ENCODE measurements around the gene SCCPDH. TPM values are rescaled to one million over a fixed set of nuclear protein-coding genes. Genes with fewer than 3 reads are reported as not detected.

SCCPDH gene
- polyA plus RNA-seq, 1 of the 3 experiments (the other 2 are of a cell fraction), result 32.2 TPM

DNA sequence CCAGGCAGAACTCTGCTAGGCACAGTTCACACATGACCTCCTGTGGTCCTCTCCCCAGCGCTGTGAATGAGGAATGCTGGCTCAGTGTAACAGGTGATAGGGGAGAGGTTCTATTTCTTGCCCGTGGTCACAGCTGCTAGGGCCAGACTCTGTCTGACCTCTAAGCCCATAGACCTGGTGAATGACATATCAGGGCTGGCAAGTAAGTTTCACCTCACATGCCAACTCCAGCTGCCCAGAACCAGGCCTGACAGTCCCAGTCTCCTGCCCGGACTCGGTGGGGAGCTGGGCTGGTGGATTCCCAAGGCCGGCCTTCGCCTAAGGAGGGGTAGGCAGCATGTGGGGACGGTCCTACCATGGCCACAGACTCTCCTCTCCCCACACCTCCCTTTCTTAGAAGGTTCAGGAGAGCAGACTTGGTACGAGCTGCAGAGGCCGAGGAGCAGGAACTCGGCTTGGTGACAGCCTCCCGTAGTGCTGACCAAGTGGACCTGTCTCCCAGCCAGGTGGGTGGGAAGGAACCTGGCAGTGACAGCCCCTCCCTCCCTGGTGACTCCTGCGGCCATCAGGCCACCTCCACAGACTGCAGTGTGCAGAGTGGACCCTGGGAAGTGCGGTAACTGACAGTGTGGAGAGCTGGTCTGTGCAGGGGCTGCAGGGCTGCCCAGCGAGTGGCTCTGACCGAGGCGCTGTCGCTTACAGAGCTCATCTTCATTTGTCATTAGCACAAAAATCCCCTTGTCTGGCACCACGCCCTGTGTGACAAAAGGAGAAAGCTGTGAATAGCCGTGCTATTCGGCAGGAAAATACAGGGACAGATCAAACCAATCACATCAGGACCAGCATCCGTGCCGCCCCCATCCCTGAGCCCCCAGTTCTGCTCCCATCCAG, 74.6 kb downstream of the SCCPDH start:
- no peak overlapping the region for H3K4me2 ChIP-seq
- H3K4me1 ChIP-seq (ENCODE audit: control insufficient read depth in 1 of 2, insufficient read depth in 2 of 2, low read depth in 1 of 2, low read length in 1 of 2), result peaks cover 0 to 11% of the 10 kb centered on the region in 2 experiments; a peak in 2 of 4 replicates
- H3K9me2 ChIP-seq, result no peaks in the 10 kb centered on the region
- no peak overlapping the region for H2AFZ ChIP-seq (ENCODE audit: low read depth)
- no peak overlapping the region for H3K4me3 ChIP-seq (ENCODE audit: low read depth in 2 of 2, low read length in 1 of 2)
- no peaks in the 10 kb centered on the region for H3K9me3 ChIP-seq
- H3K9ac ChIP-seq, result no peak overlapping the region
- H3K27ac ChIP-seq (ENCODE audit: low read depth in 2 of 2, low read length in 1 of 2), result no peak overlapping the region
- TF ChIP-seq, protein P1, sequence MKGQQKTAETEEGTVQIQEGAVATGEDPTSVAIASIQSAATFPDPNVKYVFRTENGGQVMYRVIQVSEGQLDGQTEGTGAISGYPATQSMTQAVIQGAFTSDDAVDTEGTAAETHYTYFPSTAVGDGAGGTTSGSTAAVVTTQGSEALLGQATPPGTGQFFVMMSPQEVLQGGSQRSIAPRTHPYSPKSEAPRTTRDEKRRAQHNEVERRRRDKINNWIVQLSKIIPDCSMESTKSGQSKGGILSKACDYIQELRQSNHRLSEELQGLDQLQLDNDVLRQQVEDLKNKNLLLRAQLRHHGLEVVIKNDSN (IDR thresholded peaks at IDR 0.05; ENCODE audit: borderline replicate concordance, low read depth), result no peak
- TF ChIP-seq EZH2phosphoT487 (IDR thresholded peaks at IDR 0.05; ENCODE audit: borderline replicate concordance, low read depth), result no peak
- TF ChIP-seq, protein P2, sequence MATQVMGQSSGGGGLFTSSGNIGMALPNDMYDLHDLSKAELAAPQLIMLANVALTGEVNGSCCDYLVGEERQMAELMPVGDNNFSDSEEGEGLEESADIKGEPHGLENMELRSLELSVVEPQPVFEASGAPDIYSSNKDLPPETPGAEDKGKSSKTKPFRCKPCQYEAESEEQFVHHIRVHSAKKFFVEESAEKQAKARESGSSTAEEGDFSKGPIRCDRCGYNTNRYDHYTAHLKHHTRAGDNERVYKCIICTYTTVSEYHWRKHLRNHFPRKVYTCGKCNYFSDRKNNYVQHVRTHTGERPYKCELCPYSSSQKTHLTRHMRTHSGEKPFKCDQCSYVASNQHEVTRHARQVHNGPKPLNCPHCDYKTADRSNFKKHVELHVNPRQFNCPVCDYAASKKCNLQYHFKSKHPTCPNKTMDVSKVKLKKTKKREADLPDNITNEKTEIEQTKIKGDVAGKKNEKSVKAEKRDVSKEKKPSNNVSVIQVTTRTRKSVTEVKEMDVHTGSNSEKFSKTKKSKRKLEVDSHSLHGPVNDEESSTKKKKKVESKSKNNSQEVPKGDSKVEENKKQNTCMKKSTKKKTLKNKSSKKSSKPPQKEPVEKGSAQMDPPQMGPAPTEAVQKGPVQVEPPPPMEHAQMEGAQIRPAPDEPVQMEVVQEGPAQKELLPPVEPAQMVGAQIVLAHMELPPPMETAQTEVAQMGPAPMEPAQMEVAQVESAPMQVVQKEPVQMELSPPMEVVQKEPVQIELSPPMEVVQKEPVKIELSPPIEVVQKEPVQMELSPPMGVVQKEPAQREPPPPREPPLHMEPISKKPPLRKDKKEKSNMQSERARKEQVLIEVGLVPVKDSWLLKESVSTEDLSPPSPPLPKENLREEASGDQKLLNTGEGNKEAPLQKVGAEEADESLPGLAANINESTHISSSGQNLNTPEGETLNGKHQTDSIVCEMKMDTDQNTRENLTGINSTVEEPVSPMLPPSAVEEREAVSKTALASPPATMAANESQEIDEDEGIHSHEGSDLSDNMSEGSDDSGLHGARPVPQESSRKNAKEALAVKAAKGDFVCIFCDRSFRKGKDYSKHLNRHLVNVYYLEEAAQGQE (IDR thresholded peaks at IDR 0.05; ENCODE audit: low read depth, low read length), result no peak
- TF ChIP-seq, protein P3, sequence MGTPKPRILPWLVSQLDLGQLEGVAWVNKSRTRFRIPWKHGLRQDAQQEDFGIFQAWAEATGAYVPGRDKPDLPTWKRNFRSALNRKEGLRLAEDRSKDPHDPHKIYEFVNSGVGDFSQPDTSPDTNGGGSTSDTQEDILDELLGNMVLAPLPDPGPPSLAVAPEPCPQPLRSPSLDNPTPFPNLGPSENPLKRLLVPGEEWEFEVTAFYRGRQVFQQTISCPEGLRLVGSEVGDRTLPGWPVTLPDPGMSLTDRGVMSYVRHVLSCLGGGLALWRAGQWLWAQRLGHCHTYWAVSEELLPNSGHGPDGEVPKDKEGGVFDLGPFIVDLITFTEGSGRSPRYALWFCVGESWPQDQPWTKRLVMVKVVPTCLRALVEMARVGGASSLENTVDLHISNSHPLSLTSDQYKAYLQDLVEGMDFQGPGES (IDR thresholded peaks at IDR 0.05; ENCODE audit: low read depth, low read length), result no peak
- TF ChIP-seq SIN3A (IDR thresholded peaks at IDR 0.05; ENCODE audit: borderline replicate concordance, low read depth, low read length), result no peak
- no peak for TF ChIP-seq RXRA (IDR thresholded peaks at IDR 0.05; ENCODE audit: borderline replicate concordance, low read depth)
- TF ChIP-seq RAD21 (IDR thresholded peaks at IDR 0.05; ENCODE audit: low read length), result no peak
- TF ChIP-seq GATA2 (CRISPR knock-in tag; IDR thresholded peaks at IDR 0.05), result no peak
- no peaks in the 10 kb centered on the region for H3K27me3 ChIP-seq (ENCODE audit: insufficient read depth)
- no peaks in the 10 kb centered on the region for H3K36me3 ChIP-seq (replicated peaks in 1 of 2; ENCODE audit: control insufficient read depth in 1 of 2, insufficient read depth in 2 of 2, low read length in 1 of 2)
- H3F3A ChIP-seq (replicated peaks; ENCODE audit: insufficient read depth), result no peaks in the 10 kb centered on the region
- ChIA-PET CTCF (no interaction called here), POLR2A (no interaction called here)
- 80% methylated on average over 8 of the region's 22 CpGs for WGBS (ENCODE audit: low lambda C conversion rate)
- no peaks in the 10 kb centered on the region for H4K20me1 ChIP-seq (ENCODE audit: insufficient read depth)
- no peak for DNase-seq
- no peaks in the 10 kb centered on the region for H3K79me2 ChIP-seq (ENCODE audit: insufficient read depth)

DNA sequence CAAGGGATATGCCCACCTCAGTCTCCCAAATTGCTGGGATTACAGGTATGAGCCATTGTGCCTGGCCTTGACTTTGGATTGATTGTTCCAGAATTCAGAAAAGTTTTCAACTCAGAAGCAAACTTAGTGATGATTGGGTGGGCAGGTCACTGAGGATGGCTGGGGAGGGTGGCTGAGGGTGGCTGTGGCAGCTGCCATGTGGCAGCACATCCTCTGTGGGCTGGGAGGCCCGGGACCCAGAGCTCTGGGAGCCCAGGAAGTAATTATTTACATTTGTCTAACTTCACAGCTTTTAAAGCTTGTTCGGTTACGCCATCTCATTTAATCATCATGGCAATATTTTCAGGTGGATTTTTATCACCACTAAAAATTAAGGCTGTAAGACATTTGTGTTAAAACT, 76.1 kb downstream of the SCCPDH start:
- H4K20me1 ChIP-seq (ENCODE audit: insufficient read depth), result no peaks in the 10 kb centered on the region
- WGBS (ENCODE audit: low lambda C conversion rate), result 55% methylated on average over 3 of the region's 3 CpGs
- H3K4me3 ChIP-seq (ENCODE audit: low read depth in 2 of 2, low read length in 1 of 2), result no peak overlapping the region
- no peak for DNase-seq
- H3K9ac ChIP-seq, result no peak overlapping the region
- H3K4me2 ChIP-seq, result no peak overlapping the region
- no peaks in the 10 kb centered on the region for H3K9me3 ChIP-seq
- H3K36me3 ChIP-seq (replicated peaks in 1 of 2; ENCODE audit: control insufficient read depth in 1 of 2, insufficient read depth in 2 of 2, low read length in 1 of 2), result no peaks in the 10 kb centered on the region
- no peaks in the 10 kb centered on the region for H3K9me2 ChIP-seq
- no peak overlapping the region for H3K27ac ChIP-seq (ENCODE audit: low read depth in 2 of 2, low read length in 1 of 2)
- H3K79me2 ChIP-seq (ENCODE audit: insufficient read depth), result no peaks in the 10 kb centered on the region
- ChIA-PET POLR2A (no interaction called here), CTCF (interaction anchor here (0.6 kb wide), 1 partner anchor 144 kb away, joined by 3 read pairs; no protein-coding TSS in a partner anchor)
- no peaks in the 10 kb centered on the region for H3K27me3 ChIP-seq (ENCODE audit: insufficient read depth)
- no peak overlapping the region for H2AFZ ChIP-seq (ENCODE audit: low read depth)
- H3F3A ChIP-seq (replicated peaks; ENCODE audit: insufficient read depth), result no peaks in the 10 kb centered on the region
- H3K4me1 ChIP-seq (ENCODE audit: control insufficient read depth in 1 of 2, insufficient read depth in 2 of 2, low read depth in 1 of 2, low read length in 1 of 2), result peaks cover 0 to 6% of the 10 kb centered on the region in 2 experiments; a peak in 1 of 4 replicates
- TF ChIP-seq RCOR1 (IDR thresholded peaks at IDR 0.05; ENCODE audit: low read length), result no peak
- TF ChIP-seq MEF2A (IDR thresholded peaks at IDR 0.05; ENCODE audit: borderline replicate concordance, low read depth), result no peak
- TF ChIP-seq, protein P4, sequence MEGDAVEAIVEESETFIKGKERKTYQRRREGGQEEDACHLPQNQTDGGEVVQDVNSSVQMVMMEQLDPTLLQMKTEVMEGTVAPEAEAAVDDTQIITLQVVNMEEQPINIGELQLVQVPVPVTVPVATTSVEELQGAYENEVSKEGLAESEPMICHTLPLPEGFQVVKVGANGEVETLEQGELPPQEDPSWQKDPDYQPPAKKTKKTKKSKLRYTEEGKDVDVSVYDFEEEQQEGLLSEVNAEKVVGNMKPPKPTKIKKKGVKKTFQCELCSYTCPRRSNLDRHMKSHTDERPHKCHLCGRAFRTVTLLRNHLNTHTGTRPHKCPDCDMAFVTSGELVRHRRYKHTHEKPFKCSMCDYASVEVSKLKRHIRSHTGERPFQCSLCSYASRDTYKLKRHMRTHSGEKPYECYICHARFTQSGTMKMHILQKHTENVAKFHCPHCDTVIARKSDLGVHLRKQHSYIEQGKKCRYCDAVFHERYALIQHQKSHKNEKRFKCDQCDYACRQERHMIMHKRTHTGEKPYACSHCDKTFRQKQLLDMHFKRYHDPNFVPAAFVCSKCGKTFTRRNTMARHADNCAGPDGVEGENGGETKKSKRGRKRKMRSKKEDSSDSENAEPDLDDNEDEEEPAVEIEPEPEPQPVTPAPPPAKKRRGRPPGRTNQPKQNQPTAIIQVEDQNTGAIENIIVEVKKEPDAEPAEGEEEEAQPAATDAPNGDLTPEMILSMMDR (IDR thresholded peaks at IDR 0.05), result no peak
- no peak for TF ChIP-seq SIN3A (IDR thresholded peaks at IDR 0.05; ENCODE audit: borderline replicate concordance, low read depth, low read length)
- TF ChIP-seq, protein P5, sequence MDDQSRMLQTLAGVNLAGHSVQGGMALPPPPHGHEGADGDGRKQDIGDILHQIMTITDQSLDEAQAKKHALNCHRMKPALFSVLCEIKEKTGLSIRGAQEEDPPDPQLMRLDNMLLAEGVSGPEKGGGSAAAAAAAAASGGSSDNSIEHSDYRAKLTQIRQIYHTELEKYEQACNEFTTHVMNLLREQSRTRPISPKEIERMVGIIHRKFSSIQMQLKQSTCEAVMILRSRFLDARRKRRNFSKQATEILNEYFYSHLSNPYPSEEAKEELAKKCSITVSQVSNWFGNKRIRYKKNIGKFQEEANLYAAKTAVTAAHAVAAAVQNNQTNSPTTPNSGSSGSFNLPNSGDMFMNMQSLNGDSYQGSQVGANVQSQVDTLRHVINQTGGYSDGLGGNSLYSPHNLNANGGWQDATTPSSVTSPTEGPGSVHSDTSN (IDR thresholded peaks at IDR 0.05), result no peak
- TF ChIP-seq RXRA (IDR thresholded peaks at IDR 0.05; ENCODE audit: borderline replicate concordance, low read depth), result no peak
- TF ChIP-seq, protein P3 (IDR thresholded peaks at IDR 0.05; ENCODE audit: low read depth, low read length), result no peak
- no peak for TF ChIP-seq FOXM1 (IDR thresholded peaks at IDR 0.05; ENCODE audit: low read depth)
- no peak for TF ChIP-seq GABPA (IDR thresholded peaks at IDR 0.05; ENCODE audit: low read depth)
- no peak for TF ChIP-seq TAF1 (IDR thresholded peaks at IDR 0.05; ENCODE audit: borderline replicate concordance, low read depth, low read length)
